T-helper 1 cell treated with Interleukin-12 subunit alpha and Interleukin-12 subunit beta and Interleukin-4 antibody, amounts not matched to agents 30 μg/mL and 1 μg/mL, for 36 hours (primary cell): ENCODE data around the gene NIFK.
"Not testable (repeated sequence)": the region's sequence is repeated elsewhere in the genome, so short reads cannot be mapped to it uniquely, and the experiment has no call there.

Experiments used
- H3K27ac Mint-ChIP-seq: one replicate; pipeline ENCODE4 v1.8.0; 2021; ENCODE audit warnings: mild to moderate bottlenecking, mixed read lengths
- H3K27me3 Mint-ChIP-seq: one replicate; pipeline ENCODE4 v1.8.0; 2021; ENCODE audit warnings: low read depth, mixed read lengths
- H3K36me3 Mint-ChIP-seq: one replicate; pipeline ENCODE4 v1.8.0; 2021; ENCODE audit warnings: low read depth, mixed read lengths
- H3K4me1 Mint-ChIP-seq: one replicate; pipeline ENCODE4 v1.8.0; 2021; ENCODE audit warnings: low read depth, mixed read lengths
- H3K4me3 Mint-ChIP-seq: one replicate; pipeline ENCODE4 v1.8.0; 2021; ENCODE audit warnings: mild to moderate bottlenecking, moderate library complexity, mixed read lengths
- H3K9me3 Mint-ChIP-seq: one replicate; pipeline ENCODE4 v1.8.0; 2021; ENCODE audit warnings: mixed read lengths

The NIFK gene

DNA sequence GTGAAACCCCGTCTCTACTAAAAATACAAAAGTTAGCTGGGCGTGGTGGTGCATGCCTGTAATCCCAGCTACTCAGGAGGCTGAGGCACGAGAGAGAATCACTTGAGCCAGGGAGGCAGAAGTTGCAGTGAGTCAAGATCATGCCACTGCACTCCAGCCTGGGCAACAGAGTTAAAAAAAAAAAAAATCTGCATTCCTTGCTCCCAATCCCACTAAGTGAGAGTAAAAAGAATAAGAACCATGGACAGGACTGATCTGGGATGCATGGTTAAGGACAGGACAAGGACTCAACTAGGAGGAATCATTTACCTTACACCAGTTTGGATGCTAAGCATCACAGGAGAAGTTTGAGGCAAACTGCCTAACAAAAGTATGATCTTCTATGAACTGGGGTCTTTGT, 25.2 kb downstream of the NIFK start:
- H3K27me3 Mint-ChIP-seq, H3K9me3 Mint-ChIP-seq, H3K4me3 Mint-ChIP-seq, H3K4me1 Mint-ChIP-seq, H3K36me3 Mint-ChIP-seq, H3K27ac Mint-ChIP-seq: not testable (repeated sequence)

GRCh38 chr2:121710470-121711170, 26.1 kb downstream of the NIFK start:
- Mint-ChIP-seq H3K27ac (no peak overlapping the region), H3K9me3 (no peaks in the 10 kb centered on the region)

GRCh38 chr2:121709776-121710469, 26.8 kb downstream of the NIFK start:
- H3K27ac Mint-ChIP-seq = no peak overlapping the region
- no peak overlapping the region for H3K4me3 Mint-ChIP-seq
- peaks cover 6% of the 10 kb centered on the region for H3K27me3 Mint-ChIP-seq
- no peaks in the 10 kb centered on the region for H3K9me3 Mint-ChIP-seq
- no peaks in the 10 kb centered on the region for H3K36me3 Mint-ChIP-seq
- peaks cover 3% of the 10 kb centered on the region for H3K4me1 Mint-ChIP-seq

More at GRCh38 chr2:121710470-121711170, 26.1 kb downstream of the NIFK start:
- H3K4me1 Mint-ChIP-seq = peaks cover 3% of the 10 kb centered on the region
- no peak overlapping the region for H3K4me3 Mint-ChIP-seq
- no peaks in the 10 kb centered on the region for H3K36me3 Mint-ChIP-seq
- H3K27me3 Mint-ChIP-seq = peaks cover 6% of the 10 kb centered on the region

DNA sequence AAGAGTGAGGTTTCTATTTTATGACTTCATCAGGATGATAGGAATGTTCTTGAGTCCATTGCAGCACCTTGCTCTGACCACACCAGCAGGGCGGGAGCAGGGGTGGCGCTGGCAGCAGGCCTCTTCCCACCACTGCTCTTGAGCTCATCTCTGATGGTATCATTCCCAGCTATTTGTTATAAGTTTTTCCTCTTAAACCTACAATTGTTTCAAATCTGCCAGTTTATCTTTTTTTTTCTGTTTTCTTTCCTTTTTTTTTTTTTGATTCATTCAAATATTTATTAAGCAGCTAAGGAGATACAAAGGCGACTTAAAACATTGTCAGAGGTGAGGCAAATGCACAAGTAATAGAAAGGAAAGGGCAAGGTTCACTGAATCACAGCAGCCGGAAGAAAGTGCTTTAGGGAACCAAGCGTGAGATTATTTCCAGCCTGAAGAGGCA, 28.7 kb downstream of the NIFK start:
- Mint-ChIP-seq H3K4me1 (peaks cover 3% of the 10 kb centered on the region), H3K36me3 (no peaks in the 10 kb centered on the region)

DNA sequence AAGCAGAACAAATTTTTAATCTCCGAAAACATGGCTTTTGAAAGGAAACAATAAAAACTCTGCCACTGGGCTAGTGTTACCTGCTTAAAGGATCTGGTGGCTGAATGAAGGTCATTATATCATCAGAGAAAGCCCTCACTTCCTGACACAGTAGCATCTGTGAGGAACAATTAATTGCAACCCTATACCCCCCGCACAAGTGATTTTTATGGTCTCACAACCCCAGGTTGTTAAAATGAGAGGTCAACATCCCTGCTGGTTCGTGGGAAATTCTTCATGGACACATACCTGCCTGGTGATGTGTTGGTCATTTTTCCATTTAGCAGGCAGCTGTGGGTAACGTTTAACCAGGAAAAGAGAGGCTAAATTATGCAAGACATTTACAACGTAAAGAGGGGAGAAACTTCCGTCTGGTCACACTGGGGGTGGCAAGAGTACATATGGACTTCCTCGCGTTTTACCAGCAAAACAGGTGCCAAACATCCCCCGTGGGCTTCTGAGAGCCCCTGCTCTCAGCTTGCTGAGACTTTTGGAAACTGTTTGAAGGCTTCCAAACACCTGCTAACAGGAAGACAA, 29.2 kb downstream of the NIFK start:
- no peaks in the 10 kb centered on the region for H3K9me3 Mint-ChIP-seq
- H3K27me3 Mint-ChIP-seq = peaks cover 6% of the 10 kb centered on the region
- peaks cover 6% of the 10 kb centered on the region for H3K4me1 Mint-ChIP-seq
- no peak overlapping the region for H3K4me3 Mint-ChIP-seq
- H3K27ac Mint-ChIP-seq = no peak overlapping the region
- H3K36me3 Mint-ChIP-seq = no peaks in the 10 kb centered on the region

More for the DNA sequence above, 28.7 kb downstream of the NIFK start:
- no peak overlapping the region for H3K4me3 Mint-ChIP-seq
- peaks cover 6% of the 10 kb centered on the region for H3K27me3 Mint-ChIP-seq
- no peaks in the 10 kb centered on the region for H3K9me3 Mint-ChIP-seq
- H3K27ac Mint-ChIP-seq = no peak overlapping the region

- H3K4me3 Mint-ChIP-seq = no peak overlapping the region
- peaks cover 18% of the 10 kb centered on the region for H3K4me1 Mint-ChIP-seq
- no peaks in the 10 kb centered on the region for H3K36me3 Mint-ChIP-seq
- no peak overlapping the region for H3K27ac Mint-ChIP-seq
- no peaks in the 10 kb centered on the region for H3K9me3 Mint-ChIP-seq
- H3K27me3 Mint-ChIP-seq = peaks cover 6% of the 10 kb centered on the region
Measured at GRCh38 chr2:121705958-121706357, 30.7 kb downstream of the NIFK start.

DNA sequence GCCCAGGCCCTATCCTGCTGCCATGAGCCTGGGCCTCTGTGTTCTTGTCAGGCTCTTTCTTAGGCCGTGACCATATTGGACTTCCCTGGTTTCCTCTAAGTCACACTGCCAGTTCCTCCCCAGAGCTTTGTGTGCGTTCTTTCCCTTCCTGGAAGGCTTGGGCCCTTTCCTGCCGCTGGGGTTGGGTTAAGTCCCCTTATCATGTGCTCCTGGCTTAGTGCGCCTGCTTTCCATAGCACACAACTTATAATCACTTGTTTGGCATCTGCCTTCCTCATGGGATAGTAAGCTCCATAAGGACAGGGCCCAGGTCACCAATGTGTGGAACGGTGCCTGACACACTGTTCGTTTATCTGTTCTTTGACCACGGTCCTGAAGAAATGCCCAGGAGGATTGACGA, 31.3 kb downstream of the NIFK start:
- Mint-ChIP-seq H3K27me3 (peaks cover 6% of the 10 kb centered on the region), H3K4me1 (peaks cover 24% of the 10 kb centered on the region), H3K27ac (no peak overlapping the region), H3K36me3 (no peaks in the 10 kb centered on the region), H3K4me3 (no peak overlapping the region), H3K9me3 (no peaks in the 10 kb centered on the region)

DNA sequence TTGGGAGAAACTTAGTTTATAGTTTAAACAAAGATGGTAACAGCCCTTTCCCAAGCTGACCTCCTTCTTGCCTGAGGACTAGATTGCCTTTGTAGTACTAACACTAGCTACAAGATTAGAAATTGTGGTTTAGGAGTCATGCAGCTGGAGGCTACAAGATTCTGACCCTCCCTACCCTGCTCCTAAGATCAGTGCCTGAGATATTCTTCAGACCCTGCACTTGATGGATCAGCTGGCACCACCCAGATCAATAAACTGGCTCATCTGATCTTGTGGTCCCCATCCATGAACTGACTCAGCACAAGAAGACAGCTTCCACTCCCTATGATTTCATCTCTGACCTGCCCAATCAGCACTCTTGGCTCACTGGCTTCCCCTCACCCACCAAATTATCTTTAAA, 34.9 kb downstream of the NIFK start:
- H3K4me3 Mint-ChIP-seq, H3K27me3 Mint-ChIP-seq, H3K36me3 Mint-ChIP-seq, H3K9me3 Mint-ChIP-seq: not testable (repeated sequence)
- peak overlapping the region; percentile 21 for H3K27ac Mint-ChIP-seq
- H3K4me1 Mint-ChIP-seq = peaks cover 42% of the 10 kb centered on the region

DNA sequence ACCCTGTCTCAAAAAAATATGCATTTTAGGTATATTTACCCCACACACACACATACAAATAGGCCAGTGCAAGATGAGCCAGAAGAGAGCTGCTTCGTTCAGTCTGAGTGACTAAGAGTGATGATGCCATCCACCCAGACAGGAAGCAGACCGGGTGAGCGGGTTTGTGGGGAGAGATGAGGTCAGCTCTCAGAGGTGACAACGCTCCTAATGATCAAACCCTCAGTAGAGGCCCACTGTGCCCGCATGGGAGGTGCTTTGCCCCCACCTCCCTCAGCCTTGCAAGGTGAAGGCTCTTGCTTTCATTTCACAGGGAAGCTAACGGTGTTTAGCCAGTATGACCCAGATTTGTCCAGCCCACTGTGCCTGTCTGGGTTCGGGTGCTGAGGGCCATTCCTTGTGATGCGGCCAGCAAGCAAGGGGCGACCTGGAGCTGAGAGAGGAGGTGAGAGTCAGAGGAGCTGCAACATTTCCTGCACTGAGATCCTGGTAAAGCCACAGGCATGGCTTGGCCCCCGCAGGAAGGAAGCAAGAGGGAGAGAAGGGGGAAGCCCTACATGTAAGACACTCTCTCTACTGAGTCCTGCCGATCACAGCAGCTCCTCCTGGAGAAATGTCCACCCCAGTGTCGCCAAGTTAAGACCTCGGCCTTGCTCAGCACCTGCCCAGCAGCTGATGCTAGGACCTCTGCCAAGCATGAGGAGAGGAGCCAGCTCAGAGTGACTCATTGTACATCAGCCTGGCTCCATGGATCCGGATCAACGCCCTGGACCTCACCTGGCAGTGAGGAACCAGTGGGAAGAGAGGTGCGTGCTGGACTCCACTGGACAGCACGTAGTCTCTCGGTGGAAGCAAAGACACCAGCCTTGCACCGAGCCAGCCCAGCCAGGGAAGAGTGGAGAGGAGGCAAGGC, 37.0 kb downstream of the NIFK start:
- H3K4me3 Mint-ChIP-seq = peak overlapping the region; percentile 85
- no peaks in the 10 kb centered on the region for H3K36me3 Mint-ChIP-seq

GRCh38 chr2:121698318-121698930, 38.3 kb downstream of the NIFK start:
- Mint-ChIP-seq H3K4me1 (peaks cover 42% of the 10 kb centered on the region), H3K36me3 (no peaks in the 10 kb centered on the region), H3K27me3 (no peaks in the 10 kb centered on the region), H3K4me3 (peak overlapping the region; percentile 18), H3K27ac (peak overlapping the region; percentile 77), H3K9me3 (no peaks in the 10 kb centered on the region)

More for the DNA sequence above, 37.0 kb downstream of the NIFK start:
- Mint-ChIP-seq H3K4me1 (peaks cover 42% of the 10 kb centered on the region), H3K27ac (peak overlapping the region; percentile 97), H3K9me3 (no peaks in the 10 kb centered on the region), H3K27me3 (no peaks in the 10 kb centered on the region)

GRCh38 chr2:121697108-121697631, 39.5 kb downstream of the NIFK start:
- H3K4me1 Mint-ChIP-seq = peaks cover 38% of the 10 kb centered on the region
- H3K4me3 Mint-ChIP-seq = no peak overlapping the region
- H3K9me3 Mint-ChIP-seq = no peaks in the 10 kb centered on the region
- no peaks in the 10 kb centered on the region for H3K27me3 Mint-ChIP-seq
- no peak overlapping the region for H3K27ac Mint-ChIP-seq
- no peaks in the 10 kb centered on the region for H3K36me3 Mint-ChIP-seq

DNA sequence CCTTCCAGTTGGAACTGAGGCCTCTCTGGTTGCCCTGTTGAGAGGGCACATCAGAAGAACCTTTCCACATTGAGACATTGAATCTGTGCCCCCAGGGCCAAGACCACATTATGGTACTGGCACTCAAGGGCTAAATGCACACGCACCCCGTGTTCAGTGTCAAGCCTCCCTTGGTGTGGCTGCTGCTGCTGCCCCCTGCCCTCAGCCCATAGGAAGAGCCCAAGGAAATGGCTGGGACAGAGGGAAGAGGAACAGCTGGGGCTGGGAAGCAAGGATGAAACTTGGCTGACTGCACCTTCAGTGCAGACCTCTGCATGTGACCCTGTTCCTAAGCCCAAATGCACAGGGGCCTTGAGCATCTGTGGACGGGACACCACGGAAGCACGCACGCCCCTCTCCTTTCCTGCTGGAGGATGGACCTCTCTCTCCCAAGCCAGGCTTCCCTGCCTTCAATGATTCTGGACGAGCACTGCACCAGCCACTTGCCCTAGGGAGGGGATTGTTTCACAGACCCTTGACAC, 40.2 kb downstream of the NIFK start:
- Mint-ChIP-seq H3K27me3 (no peaks in the 10 kb centered on the region), H3K27ac (no peak overlapping the region), H3K9me3 (no peaks in the 10 kb centered on the region), H3K36me3 (no peaks in the 10 kb centered on the region), H3K4me1 (peaks cover 32% of the 10 kb centered on the region), H3K4me3 (no peak overlapping the region)

DNA sequence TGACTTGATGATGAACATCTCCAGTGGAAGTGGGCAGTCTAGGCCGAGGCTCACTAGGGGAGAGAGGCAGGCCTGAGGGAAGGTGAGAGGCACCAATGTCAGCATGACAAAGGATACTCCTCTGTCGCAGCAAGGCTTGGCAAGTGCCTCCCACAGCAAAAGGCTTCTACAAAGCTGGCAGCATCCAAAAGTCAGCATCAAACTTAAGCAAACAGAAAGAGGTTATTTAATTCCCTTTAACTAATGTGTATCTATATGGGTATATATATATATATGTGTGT, 41.6 kb downstream of the NIFK start:
- Mint-ChIP-seq H3K36me3 (no peaks in the 10 kb centered on the region), H3K27me3 (no peaks in the 10 kb centered on the region), H3K27ac (no peak overlapping the region), H3K4me3 (no peak overlapping the region), H3K4me1 (peaks cover 20% of the 10 kb centered on the region), H3K9me3 (no peaks in the 10 kb centered on the region)
